Brain microvascular endothelial cell (primary cell): Measurements from ENCODE around the gene FGF5.
"Not testable (repeated sequence)": the region's sequence is repeated elsewhere in the genome, so short reads cannot be mapped to it uniquely, and the experiment has no call there.

Source experiments
- DNase-seq: peaks from one replicate; pipeline ENCODE4 v3.0.0-alpha.2; 2020
- H3K27ac ChIP-seq: fragments of 250-450 bp; sonication (Bioruptor Pico); 2 replicates; pipeline ENCODE4 v1.5.1; 2020; ENCODE audit warnings: mild to moderate bottlenecking, moderate library complexity
- H3K27me3 ChIP-seq: fragments of 250-450 bp; sonication (Bioruptor Pico); replicated peaks from 2 replicates; pipeline ENCODE4 v1.5.1; 2020; ENCODE audit warnings: mild to moderate bottlenecking
- H3K36me3 ChIP-seq: fragments of 250-450 bp; sonication (Bioruptor Pico); replicated peaks from 2 replicates; pipeline ENCODE4 v1.5.1; 2020; ENCODE audit warnings: mild to moderate bottlenecking
- H3K4me3 ChIP-seq: 2 replicates; pipeline ENCODE4 v1.5.1; 2011; ENCODE audit warnings: low read depth, mild to moderate bottlenecking, control low read depth, low read length, moderate library complexity
- in situ Hi-C: cut with HindIII; loops from 2 replicates; pipeline ENCODE4 v1.10.0; 2017; ENCODE audit warnings: low sequenced_read_pairs, low pct_ligation_motif_present
- TF ChIP-seq, protein P1 (sequence below): IDR thresholded peaks from 2 replicates; pipeline ENCODE4 v1.5.1; 2011; ENCODE audit warnings: low read depth, mild to moderate bottlenecking, moderate library complexity, low read length, control low read depth, inconsistent platforms; ENCODE audit errors: missing control alignments

FGF5 gene

GRCh38 chr4:80279751-80280150, 13.3 kb downstream of the FGF5 start:
- in situ Hi-C loops: no loop called here
- DNase-seq: no peak

DNA sequence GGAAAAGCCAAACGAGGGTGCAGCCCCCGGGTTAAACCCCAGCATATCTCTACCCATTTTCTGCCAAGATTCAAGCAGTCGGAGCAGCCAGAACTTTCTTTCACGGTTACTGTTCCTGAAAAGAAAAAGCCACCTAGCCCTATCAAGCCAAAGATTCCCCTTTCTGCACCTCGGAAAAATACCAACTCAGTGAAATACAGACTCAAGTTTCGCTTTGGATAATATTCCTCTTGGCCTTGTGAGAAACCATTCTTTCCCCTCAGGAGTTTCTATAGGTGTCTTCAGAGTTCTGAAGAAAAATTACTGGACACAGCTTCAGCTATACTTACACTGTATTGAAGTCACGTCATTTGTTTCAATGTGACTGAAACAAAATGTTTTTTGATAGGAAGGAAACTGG, 20.0 kb downstream of the FGF5 start:
- Histone ChIP-seq H3K27ac (no peak overlapping the region), H3K4me3 (no peak overlapping the region), H3K27me3 (no peaks in the 10 kb centered on the region), H3K36me3 (peaks cover 3% of the 10 kb centered on the region)
- DNase-seq: no peak
- in situ Hi-C loops: no loop called here
- TF ChIP-seq, protein P1, sequence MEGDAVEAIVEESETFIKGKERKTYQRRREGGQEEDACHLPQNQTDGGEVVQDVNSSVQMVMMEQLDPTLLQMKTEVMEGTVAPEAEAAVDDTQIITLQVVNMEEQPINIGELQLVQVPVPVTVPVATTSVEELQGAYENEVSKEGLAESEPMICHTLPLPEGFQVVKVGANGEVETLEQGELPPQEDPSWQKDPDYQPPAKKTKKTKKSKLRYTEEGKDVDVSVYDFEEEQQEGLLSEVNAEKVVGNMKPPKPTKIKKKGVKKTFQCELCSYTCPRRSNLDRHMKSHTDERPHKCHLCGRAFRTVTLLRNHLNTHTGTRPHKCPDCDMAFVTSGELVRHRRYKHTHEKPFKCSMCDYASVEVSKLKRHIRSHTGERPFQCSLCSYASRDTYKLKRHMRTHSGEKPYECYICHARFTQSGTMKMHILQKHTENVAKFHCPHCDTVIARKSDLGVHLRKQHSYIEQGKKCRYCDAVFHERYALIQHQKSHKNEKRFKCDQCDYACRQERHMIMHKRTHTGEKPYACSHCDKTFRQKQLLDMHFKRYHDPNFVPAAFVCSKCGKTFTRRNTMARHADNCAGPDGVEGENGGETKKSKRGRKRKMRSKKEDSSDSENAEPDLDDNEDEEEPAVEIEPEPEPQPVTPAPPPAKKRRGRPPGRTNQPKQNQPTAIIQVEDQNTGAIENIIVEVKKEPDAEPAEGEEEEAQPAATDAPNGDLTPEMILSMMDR: no peak

More at GRCh38 chr4:80279751-80280150, 13.3 kb downstream of the FGF5 start:
- TF ChIP-seq, protein P1: no peak
- H3K27me3 ChIP-seq: no peaks in the 10 kb centered on the region
- no peak overlapping the region for H3K4me3 ChIP-seq
- no peak overlapping the region for H3K27ac ChIP-seq
- no peaks in the 10 kb centered on the region for H3K36me3 ChIP-seq

- H3K27ac ChIP-seq, H3K36me3 ChIP-seq, H3K27me3 ChIP-seq, H3K4me3 ChIP-seq, in situ Hi-C loops, DNase-seq: not testable (repeated sequence)
Observed at GRCh38 chr4:80290665-80291064, 24.2 kb downstream of the FGF5 start.

- no peak for DNase-seq
- Histone ChIP-seq H3K36me3 (no peaks in the 10 kb centered on the region), H3K27me3 (no peaks in the 10 kb centered on the region), H3K4me3 (no peak overlapping the region), H3K27ac (no peak overlapping the region)
- TF ChIP-seq, protein P1: no peak
- in situ Hi-C loops: no loop called here
Observed at GRCh38 chr4:80294206-80294605, 27.7 kb downstream of the FGF5 start.

DNA sequence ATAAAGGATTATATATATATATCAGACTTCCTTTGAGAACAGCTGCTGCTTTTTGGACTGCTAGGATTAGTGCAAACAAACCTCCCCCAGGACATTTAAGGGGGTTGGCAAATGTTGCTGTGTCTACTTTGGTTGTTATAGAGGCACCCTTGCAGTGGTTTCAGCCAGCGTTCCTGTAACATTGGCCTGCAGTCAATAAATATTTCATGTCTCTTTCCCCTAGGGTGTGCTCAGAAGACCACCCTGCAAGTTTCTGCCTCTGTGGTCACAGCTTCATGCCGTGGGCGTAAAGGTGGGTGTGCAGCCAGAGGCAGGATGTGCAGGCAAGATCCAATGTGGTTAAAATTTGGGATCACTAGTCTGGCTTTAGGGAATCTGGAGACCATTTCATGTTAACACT, 28.9 kb downstream of the FGF5 start:
- TF ChIP-seq, protein P1: no peak
- in situ Hi-C loops: no loop called here

DNA sequence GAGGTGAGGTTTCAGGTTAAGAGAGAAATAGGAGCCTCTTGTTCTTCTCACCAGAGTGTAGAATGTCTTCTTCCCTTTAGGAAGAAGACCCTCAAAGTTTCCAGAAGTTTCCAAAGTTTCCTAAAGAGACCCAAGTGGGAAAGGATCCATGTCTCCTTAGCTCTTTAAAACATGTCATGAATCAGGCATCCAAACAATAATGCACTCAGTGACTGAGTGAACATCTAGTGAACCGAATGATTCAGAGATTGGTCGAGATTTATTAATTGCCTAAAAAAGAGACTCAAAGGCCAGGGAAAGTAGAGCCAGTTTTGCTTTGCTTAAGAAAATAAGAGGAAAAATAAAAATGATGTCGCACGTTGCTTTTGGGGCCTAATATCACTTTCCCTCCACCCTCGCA, 29.4 kb downstream of the FGF5 start:
- TF ChIP-seq, protein P1: no peak
- DNase-seq: no peak
- no peak overlapping the region for H3K4me3 ChIP-seq
- H3K27me3 ChIP-seq: no peaks in the 10 kb centered on the region
- H3K36me3 ChIP-seq: no peaks in the 10 kb centered on the region
- in situ Hi-C loops: no loop called here
- no peak overlapping the region for H3K27ac ChIP-seq

More for the DNA sequence above, 28.9 kb downstream of the FGF5 start:
- Histone ChIP-seq H3K36me3 (no peaks in the 10 kb centered on the region), H3K27me3 (no peaks in the 10 kb centered on the region), H3K4me3 (no peak overlapping the region), H3K27ac (no peak overlapping the region)
- DNase-seq: no peak

- H3K36me3 ChIP-seq: no peaks in the 10 kb centered on the region
- H3K27ac ChIP-seq: no peak overlapping the region
- H3K27me3 ChIP-seq: no peaks in the 10 kb centered on the region
- in situ Hi-C loops: no loop called here
- TF ChIP-seq, protein P1: no peak
- no peak for DNase-seq
- H3K4me3 ChIP-seq: no peak overlapping the region
Observed at GRCh38 chr4:80301884-80302283, 35.4 kb downstream of the FGF5 start.
